Liver (tissue), 9 donors: ENCODE results near the gene CNNM2. TPM values are rescaled to one million over a fixed set of nuclear protein-coding genes. Genes with fewer than 3 reads are reported as not detected.

Experiments used
- DNase-seq: peaks from one replicate; pipeline ENCODE4 v3.0.0-alpha.2; 2017; ENCODE audit warnings: low spot score
- H3K27ac ChIP-seq, 2 donors: one replicate each; pipeline ENCODE4 v1.7.0; 2013; ENCODE audit warnings: inconsistent platforms in 2 of 2, low read length in 2 of 2, control low read depth in 1 of 2, low read depth in 1 of 2, mild to moderate bottlenecking in 1 of 2
- H3K27me3 ChIP-seq, 4 donors: one replicate each; pipeline versions ENCODE4 v1.6.1 to v1.7.0; 2013; ENCODE audit warnings: low read length in 3 of 4, inconsistent platforms in 1 of 4, mild to moderate bottlenecking in 1 of 4, moderate library complexity in 1 of 4; ENCODE audit not compliant: control insufficient read depth in 4 of 4, insufficient read depth in 4 of 4
- H3K36me3 ChIP-seq, 4 donors: one replicate each; pipeline versions ENCODE4 v1.6.1 to v1.7.0; 2013; ENCODE audit warnings: low read length in 3 of 4, mild to moderate bottlenecking in 3 of 4, low read depth in 1 of 4, moderate library complexity in 1 of 4; ENCODE audit not compliant: control insufficient read depth in 4 of 4, insufficient read depth in 3 of 4
- H3K4me1 ChIP-seq, 4 donors: one replicate each; pipeline versions ENCODE4 v1.6.1 to v1.7.0; 2013; ENCODE audit warnings: low read length in 3 of 4, mild to moderate bottlenecking in 3 of 4, moderate library complexity in 1 of 4; ENCODE audit not compliant: control insufficient read depth in 4 of 4, insufficient read depth in 4 of 4
- H3K4me3 ChIP-seq, 3 donors: one replicate each; pipeline versions ENCODE4 v1.6.1 to v1.7.0; 2013; ENCODE audit warnings: low read length in 3 of 3, control low read depth in 1 of 3, low read depth in 1 of 3, mild to moderate bottlenecking in 1 of 3
- H3K9ac ChIP-seq, 2 donors: one replicate each; pipeline ENCODE4 v1.7.0; 2013; ENCODE audit warnings: low read length in 2 of 2, mild to moderate bottlenecking in 2 of 2, moderate library complexity in 2 of 2, control low read depth in 1 of 2, low read depth in 1 of 2
- H3K9me3 ChIP-seq, 4 donors: one replicate each; pipeline versions ENCODE4 v1.6.1 to v1.7.0; 2013; ENCODE audit warnings: low read length in 3 of 4; ENCODE audit not compliant: control insufficient read depth in 4 of 4
- ATF3 ChIP-seq: IDR thresholded peaks from 2 replicates; pipeline ENCODE4 v1.6.1; 2016; ENCODE audit warnings: antibody characterized with exemption
- EGR1 ChIP-seq, 2 donors: IDR thresholded peaks; 2 replicates each; pipeline ENCODE4 v1.6.1; 2016 to 2018; ENCODE audit warnings: antibody characterized with exemption in 2 of 2, low read depth in 2 of 2
- FOXA1 ChIP-seq: IDR thresholded peaks from 2 replicates; pipeline ENCODE4 v1.6.1; 2016; ENCODE audit warnings: antibody characterized with exemption
- FOXA2 ChIP-seq: IDR thresholded peaks from 2 replicates; pipeline ENCODE4 v1.6.1; 2016; ENCODE audit warnings: antibody characterized with exemption
- GABPA ChIP-seq, 2 donors: IDR thresholded peaks in 1 of 2; conservative IDR thresholded peaks in 1 of 2; 2 replicates each; pipeline ENCODE4 v1.6.1; 2016; ENCODE audit warnings: antibody characterized with exemption in 2 of 2, mild to moderate bottlenecking in 1 of 2, moderate library complexity in 1 of 2
- HNF4A ChIP-seq, 2 donors: conservative IDR thresholded peaks; 2 replicates each; pipeline ENCODE4 v1.6.1; 2016; ENCODE audit warnings: antibody characterized with exemption in 2 of 2, mild to moderate bottlenecking in 2 of 2
- HNF4G ChIP-seq: IDR thresholded peaks from 2 replicates; pipeline ENCODE4 v1.6.1; 2016; ENCODE audit warnings: antibody characterized with exemption
- JUND ChIP-seq, 2 donors: IDR thresholded peaks; 2 replicates each; pipeline ENCODE4 v1.6.1; 2016; ENCODE audit warnings: antibody characterized with exemption in 2 of 2
- MAX ChIP-seq: IDR thresholded peaks from 2 replicates; pipeline ENCODE4 v1.6.1; 2016; ENCODE audit warnings: antibody characterized with exemption
- NR2F2 ChIP-seq: IDR thresholded peaks from 2 replicates; pipeline ENCODE4 v1.6.1; 2016; ENCODE audit warnings: antibody characterized with exemption
- RAD21 ChIP-seq, 2 donors: IDR thresholded peaks; 2 replicates each; pipeline ENCODE4 v1.6.1; 2016; ENCODE audit warnings: antibody characterized with exemption in 2 of 2, mild to moderate bottlenecking in 2 of 2
- REST ChIP-seq: IDR thresholded peaks from 2 replicates; pipeline ENCODE4 v1.6.1; 2016; ENCODE audit warnings: antibody characterized with exemption, mild to moderate bottlenecking
- RXRA ChIP-seq, 2 donors: IDR thresholded peaks; 2 replicates each; pipeline ENCODE4 v1.6.1; 2017 to 2018; ENCODE audit warnings: antibody characterized with exemption in 2 of 2, mild to moderate bottlenecking in 1 of 2
- TAF1 ChIP-seq: conservative IDR thresholded peaks from 2 replicates; pipeline ENCODE4 v1.6.1; 2016; ENCODE audit warnings: antibody characterized with exemption, mild to moderate bottlenecking
- YY1 ChIP-seq: IDR thresholded peaks from 2 replicates; pipeline ENCODE4 v1.6.1; 2016; ENCODE audit warnings: antibody characterized with exemption, mild to moderate bottlenecking
- ZBTB33 ChIP-seq: IDR thresholded peaks from 2 replicates; pipeline ENCODE4 v1.6.1; 2016; ENCODE audit warnings: antibody characterized with exemption
- WGBS: extraction: QIAGEN DNeasy Blood & Tissue Kit; methylation state at CpG from one replicate; pipeline ENCODE4 v1.1.7; 2013; 5-methylcytosine and 5-hydroxymethylcytosine counted together
- polyA plus RNA-seq, 2 donors: library from polyadenylated mRNA; stranded (reverse) in 1 of 2; unstranded in 1 of 2; fragments of 200-250 nt in 1 of 2; fragments of >200 nt in 1 of 2; fragmentation: Nextera tagmentation in 1 of 2; extraction: Ambion mirVana in 1 of 2; gene quantifications; one replicate each; pipeline versions ENCODE4 v1.2.1 to v1.2.3, GENCODE V29; 2013 to 2015
- total RNA-seq, 2 donors: library from RNA; depleted of rRNA; stranded (reverse); fragments of >200 nt; gene quantifications; one replicate each; pipeline ENCODE4 v1.2.3, GENCODE V29; 2014
- TF ChIP-seq, protein P1 (sequence below): fragments of 150-350 bp; IDR thresholded peaks from 2 replicates; pipeline ENCODE4 v1.5.1; 2017; ENCODE audit warnings: improper control_type of control experiment, low read depth, low read length; ENCODE audit not compliant: missing input control
- donor health status: healthy.
- donor health status: healthy.
- donor health status: healthy.
- donor health status: healthy.
- donor health status: healthy.

The CNNM2 gene
- total and polyA plus RNA-seq, 4 donors: 2.0 to 10.8 (median 6.9) TPM

DNA sequence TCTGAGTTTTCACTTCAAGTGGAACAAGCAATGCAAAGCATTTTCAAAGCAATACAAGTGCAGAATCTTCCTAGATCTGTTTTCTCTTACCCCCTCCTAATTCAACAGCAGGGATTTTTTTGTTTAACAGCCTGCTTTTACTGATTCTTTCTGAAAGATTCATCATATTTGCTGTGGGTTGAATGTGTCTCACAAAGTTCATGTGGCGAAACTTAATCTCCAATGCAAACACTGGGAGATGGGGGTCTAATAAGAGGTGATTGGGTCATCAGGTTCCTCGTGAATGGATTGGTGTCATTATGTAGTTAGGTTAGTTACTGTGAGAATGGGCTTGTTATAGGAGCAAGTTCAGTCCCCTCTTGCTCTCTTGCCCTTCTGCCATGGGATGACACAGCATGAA lies 107.6 kb downstream of the CNNM2 start:
- Histone ChIP-seq H3K9me3 (no peaks in the 10 kb centered on the region), H3K9ac (no peak overlapping the region), H3K27me3 (no peaks in the 10 kb centered on the region), H3K27ac (no peak overlapping the region), H3K36me3 (no peaks in the 10 kb centered on the region), H3K4me3 (no peak overlapping the region), H3K4me1 (peaks cover 0 to 6% (median 1%) of the 10 kb centered on the region in 4 donors)
- WGBS: 97% methylated on average over 2 of the region's 2 CpGs
- no peak for DNase-seq
- TF ChIP-seq NR2F2: no peak

DNA sequence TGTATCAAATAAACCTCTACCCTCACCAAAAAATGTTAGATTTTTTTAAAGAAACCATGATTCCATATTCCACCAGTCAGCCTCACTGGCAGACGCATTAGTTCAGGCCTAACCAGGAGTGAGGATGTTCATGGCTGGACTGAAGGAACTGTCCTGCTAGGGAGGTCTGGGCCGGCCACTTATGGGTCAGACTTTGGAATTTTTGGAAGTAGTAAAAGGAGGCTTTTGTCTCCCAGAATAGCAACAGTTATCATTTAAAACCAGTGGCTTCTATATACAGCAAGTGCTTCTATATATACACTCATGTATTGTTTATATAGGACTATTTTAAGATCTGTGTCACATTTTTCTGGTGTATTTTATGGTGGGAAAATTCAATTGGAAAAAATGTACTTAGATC lies 120.5 kb downstream of the CNNM2 start:
- DNase-seq: no peak
- Histone ChIP-seq H3K9me3 (no peaks in the 10 kb centered on the region), H3K36me3 (no peaks in the 10 kb centered on the region), H3K4me3 (no peak overlapping the region), H3K9ac (no peak overlapping the region), H3K4me1 (no peaks in the 10 kb centered on the region), H3K27me3 (no peaks in the 10 kb centered on the region), H3K27ac (no peak overlapping the region)
- TF ChIP-seq FOXA1 (no peak), MAX (no peak), RAD21 (IDR thresholded peaks at IDR 0.05) (no peak), FOXA2 (no peak), HNF4G (no peak), EGR1 (IDR thresholded peaks at IDR 0.05; ENCODE audit: low read depth in 2 of 2) (no peak), HNF4A (conservative IDR thresholded peaks at IDR 0.05) (no peak), REST (no peak), NR2F2 (no peak), RXRA (IDR thresholded peaks at IDR 0.05) (no peak), ATF3 (no peak), YY1 (no peak), GABPA (IDR thresholded peaks at IDR 0.05 in 1 of 2, conservative IDR thresholded peaks at IDR 0.05 in 1 of 2) (no peak), ZBTB33 (no peak), JUND (IDR thresholded peaks at IDR 0.05) (no peak), TAF1 (no peak)
- TF ChIP-seq, protein P1, sequence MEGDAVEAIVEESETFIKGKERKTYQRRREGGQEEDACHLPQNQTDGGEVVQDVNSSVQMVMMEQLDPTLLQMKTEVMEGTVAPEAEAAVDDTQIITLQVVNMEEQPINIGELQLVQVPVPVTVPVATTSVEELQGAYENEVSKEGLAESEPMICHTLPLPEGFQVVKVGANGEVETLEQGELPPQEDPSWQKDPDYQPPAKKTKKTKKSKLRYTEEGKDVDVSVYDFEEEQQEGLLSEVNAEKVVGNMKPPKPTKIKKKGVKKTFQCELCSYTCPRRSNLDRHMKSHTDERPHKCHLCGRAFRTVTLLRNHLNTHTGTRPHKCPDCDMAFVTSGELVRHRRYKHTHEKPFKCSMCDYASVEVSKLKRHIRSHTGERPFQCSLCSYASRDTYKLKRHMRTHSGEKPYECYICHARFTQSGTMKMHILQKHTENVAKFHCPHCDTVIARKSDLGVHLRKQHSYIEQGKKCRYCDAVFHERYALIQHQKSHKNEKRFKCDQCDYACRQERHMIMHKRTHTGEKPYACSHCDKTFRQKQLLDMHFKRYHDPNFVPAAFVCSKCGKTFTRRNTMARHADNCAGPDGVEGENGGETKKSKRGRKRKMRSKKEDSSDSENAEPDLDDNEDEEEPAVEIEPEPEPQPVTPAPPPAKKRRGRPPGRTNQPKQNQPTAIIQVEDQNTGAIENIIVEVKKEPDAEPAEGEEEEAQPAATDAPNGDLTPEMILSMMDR: no peak
- WGBS: 91% methylated on average over 2 of the region's 2 CpGs
